SU-DHL-6 (cell line): ENCODE results near the gene KMT5B.

Source experiments
- CTCF ChIP-seq: fragments of 200-600 bp; sonication (generic); IDR thresholded peaks from one replicate; pipeline ENCODE4 v1.5.1; 2017; ENCODE audit warnings: antibody characterized with exemption, mild to moderate bottlenecking, low read length, moderate library complexity; ENCODE audit not compliant: insufficient read depth, poor library complexity, severe bottlenecking
- EZH2phosphoT487 ChIP-seq: fragments of 200-600 bp; sonication (generic), shearing (Covaris generic); conservative IDR thresholded peaks from 2 replicates; pipeline ENCODE4 v1.6.1; 2018; ENCODE audit warnings: mild to moderate bottlenecking, antibody characterized with exemption, low read length, moderate library complexity, mixed read lengths

- TF ChIP-seq CTCF: no peak
- TF ChIP-seq EZH2phosphoT487: no peak
Observed at GRCh38 chr11:68115285-68115684, 97.8 kb downstream of the KMT5B start.
